T-helper 22 cell (primary cell): ENCODE results near the gene DCBLD2.
"Not testable (repeated sequence)": the region's sequence is repeated elsewhere in the genome, so short reads cannot be mapped to it uniquely, and the experiment has no call there.

Source experiments
- DNase-seq: peaks from one replicate; pipeline ENCODE4 v3.0.0-alpha.2; 2020; ENCODE audit warnings: low read depth

Gene DCBLD2

DNA sequence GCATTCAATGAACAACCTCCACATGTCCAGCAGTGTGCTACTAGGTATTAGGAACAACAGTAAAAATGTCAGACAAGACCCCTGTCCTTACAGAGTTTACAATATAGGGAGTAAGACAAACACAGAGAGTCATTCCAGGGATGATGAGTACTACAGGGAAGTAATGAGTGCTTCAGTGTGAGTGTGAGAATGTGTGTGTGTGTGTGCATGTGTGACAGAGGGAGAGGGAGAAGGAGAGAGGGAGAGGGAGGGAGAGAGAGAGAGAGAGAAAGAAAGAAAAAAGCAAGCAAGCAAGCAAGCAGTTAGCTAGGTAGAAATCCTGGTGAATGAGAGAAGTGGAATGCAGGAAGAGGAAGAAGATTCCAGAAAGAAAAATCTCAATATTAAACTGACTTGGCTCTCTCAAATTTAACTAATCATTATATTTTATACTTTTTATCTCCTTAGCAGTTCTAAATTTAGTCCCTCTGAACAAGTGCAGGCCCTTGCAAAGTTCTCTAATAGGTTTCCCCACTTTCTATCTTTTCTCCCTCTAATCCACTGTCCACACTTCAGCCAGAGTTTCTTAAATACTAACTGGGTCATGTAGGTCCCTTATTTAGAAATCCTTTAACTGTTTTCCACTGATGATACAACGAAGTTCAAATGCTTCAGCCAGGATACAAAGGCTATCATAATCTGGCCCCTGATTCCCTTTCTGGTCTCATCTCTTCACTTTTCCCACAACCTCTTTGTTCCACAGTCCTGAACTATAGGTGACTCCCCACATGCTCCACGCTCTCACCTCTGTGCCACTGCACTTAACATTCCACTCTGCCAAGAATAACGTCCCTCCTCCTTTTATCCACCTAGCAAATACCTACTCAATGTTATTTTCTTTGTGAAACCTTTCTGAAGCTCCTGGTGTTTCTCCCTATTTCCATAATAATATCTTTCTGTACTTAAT, 10.3 kb downstream of the DCBLD2 start:
- no peak for DNase-seq

DNA sequence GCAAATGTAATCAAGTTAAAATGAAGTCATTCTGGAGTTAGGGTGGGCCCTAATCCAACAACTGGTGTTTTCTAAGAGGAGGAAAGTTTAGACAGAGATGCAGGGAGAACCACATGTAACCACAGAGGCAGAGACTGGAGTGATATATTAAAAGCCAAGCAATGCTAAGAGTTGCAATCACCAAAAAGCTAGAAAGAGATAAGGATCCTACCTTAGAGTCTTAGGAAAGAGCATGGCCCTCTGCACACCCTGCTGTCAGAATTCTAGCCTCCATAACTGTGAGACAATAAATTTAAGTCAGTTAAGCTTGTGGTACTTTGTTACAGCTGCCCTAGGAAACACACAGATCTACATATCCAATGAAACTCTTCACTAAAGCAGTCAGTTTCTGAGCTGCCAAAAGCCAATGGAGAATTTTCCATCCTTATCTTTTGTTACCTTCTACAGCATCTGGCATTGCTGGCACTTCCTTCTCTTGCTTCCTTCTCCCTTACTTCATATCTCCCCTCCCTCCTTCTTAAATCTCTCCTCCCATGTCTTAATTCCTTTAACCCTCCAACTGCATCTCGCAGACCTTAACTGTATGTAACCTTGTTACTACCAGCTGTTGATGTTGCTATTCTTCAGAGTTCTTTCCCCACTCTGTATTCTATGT, 11.2 kb downstream of the DCBLD2 start:
- no peak for DNase-seq

DNA sequence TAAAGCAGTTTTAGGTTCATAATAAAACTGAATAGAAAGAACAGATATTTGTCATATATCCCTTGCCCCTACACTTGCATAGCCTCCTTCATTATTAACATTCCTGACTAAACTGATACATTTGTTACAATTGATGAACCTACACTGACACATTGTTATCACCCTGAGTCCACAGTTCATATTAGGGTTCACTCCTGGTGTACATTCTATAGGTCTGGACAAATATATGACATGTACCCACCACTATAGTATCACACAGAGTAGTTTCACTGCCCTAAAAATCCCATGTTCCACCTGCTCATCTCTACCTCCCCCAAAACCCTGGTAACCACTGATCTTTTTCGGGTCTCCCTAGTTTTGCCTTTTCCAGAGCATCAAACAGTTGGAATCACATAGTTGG, 13.8 kb downstream of the DCBLD2 start:
- no peak for DNase-seq

DNA sequence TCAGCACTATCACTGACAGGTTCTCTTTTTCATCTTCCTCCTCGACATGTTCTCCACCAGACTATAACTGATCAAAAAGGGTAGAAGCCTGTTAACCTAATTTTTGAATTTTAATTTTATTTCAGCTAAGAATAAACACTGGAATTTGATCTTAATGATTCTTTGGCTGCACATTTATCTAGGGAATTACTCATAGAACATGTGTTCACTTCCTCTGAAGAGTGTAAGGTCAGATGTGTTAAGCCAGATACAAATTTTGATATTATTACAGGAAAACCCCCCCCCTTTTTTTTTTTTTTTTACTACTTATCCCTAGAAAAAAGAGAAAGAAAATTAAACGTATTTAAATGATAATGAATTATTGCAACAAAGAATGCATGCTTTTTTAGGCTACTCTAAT, 15.0 kb downstream of the DCBLD2 start:
- no peak for DNase-seq

DNA sequence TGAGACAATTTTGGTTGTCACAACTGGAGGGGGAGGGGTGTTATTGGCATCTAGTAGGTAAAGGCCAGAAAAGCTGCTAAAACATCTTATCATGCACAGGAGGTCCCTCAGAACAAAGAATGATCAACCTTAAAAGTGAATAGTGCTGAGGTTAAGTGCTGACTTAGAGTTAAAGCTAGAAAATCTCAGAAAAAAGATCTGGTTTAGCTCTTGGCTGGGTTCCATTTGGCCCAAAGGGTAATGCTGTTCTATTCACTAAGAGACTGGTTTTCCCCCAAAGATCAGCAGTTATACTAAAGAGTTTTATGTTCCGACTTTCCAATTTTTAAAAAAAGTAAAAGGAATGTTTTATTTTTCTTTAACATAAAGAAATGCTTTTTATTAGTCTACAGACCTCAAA, 15.6 kb downstream of the DCBLD2 start:
- no peak for DNase-seq

DNA sequence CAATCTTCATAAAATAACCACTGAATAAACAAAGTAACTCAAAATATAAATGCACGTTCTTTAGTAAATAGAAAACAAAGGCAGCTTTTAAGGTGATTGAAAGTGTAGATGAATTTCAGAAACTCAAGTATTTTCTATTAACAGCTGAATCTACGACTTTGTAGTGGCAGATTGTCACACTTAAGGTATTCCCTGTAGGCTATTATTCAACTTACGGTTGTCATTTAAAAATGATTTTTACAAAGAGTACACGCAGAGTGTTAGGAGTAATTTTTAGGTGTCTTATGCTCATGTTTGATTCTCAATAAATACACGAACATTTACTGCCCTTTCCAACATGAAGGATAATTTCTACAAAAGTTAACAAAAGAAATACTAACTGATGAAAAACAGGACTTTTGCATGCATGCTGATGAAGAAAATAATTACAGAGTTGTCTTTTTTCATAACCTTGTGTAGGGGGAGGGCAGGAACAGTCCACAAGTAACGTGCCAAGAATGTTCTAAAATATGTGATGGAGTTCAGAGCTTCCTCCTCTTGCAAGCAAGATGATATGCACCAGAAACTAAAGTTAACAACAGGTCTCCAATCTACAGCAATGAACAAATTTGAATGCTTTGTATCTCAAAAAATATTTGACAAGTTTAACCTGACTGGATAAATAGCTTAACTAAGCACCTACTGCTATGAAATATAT, 16.7 kb downstream of the DCBLD2 start:
- DNase-seq: no peak

DNA sequence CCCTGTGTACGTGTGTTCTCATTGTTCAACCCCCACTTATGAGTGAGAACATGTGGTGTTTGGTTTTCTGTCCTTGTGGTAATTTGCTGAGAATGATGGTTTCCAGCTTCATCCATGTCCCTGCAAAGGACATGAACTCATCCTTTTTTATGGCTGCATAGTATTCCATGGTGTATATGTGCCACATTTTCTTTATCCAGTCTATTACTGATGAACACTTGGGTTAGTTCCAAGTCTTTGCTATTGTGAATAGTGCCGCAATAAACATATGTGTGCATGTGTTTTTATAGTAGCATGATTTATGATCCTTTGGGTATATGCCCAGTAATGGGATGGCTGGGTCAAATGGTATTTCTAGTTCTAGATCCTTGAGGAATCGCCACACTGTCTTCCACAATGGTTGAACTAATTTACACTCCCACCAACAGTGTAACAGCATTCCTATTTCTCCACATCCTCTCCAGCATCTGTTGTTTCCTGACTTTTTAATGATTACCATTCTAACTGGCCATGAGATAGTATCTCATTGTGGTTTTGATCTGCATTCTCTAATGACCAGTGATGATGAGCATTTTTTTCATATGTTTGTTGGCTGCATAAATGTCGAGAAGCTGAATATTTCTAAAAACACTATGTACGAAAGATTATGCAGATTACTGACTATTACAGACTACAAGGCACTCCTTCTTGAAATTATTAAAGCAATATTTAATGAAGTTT, 18.7 kb downstream of the DCBLD2 start:
- not testable (repeated sequence) for DNase-seq

DNA sequence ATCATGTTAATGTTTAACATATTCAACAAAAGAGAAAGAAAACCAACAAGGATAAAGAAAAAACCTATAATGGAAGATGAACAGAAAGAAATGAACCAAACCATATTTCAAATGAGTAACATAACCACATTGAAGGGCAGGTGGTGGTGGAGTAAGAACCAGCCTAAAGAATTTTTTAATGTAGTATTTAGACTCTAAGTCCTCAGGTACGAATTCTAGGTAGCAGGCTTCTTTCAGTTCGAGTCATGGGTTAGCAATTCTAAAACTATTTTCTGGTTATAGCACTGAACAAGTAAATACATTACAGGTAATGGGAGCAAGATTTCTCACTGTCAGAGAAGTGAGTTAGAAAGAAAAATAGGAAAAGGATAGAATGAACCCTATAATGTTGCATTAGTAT, 24.4 kb downstream of the DCBLD2 start:
- no peak for DNase-seq

DNA sequence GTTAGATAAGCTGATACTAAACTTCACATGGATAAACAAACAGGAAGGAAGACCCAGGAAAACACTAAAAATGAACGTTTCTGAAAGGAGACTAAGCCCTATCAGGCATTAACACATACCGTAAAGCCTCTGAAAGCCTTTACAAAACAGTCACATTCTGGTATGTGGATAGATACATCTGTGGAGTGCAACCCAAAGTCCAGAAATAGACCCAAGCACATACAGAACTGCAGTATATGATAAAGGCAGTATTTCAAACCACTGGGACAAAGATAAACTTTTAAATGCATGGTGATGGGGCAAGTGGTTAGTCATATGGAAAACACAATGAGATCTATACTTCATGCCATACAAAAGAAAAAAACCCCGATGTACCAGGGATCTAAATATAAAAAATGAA, 26.0 kb downstream of the DCBLD2 start:
- no peak for DNase-seq

DNA sequence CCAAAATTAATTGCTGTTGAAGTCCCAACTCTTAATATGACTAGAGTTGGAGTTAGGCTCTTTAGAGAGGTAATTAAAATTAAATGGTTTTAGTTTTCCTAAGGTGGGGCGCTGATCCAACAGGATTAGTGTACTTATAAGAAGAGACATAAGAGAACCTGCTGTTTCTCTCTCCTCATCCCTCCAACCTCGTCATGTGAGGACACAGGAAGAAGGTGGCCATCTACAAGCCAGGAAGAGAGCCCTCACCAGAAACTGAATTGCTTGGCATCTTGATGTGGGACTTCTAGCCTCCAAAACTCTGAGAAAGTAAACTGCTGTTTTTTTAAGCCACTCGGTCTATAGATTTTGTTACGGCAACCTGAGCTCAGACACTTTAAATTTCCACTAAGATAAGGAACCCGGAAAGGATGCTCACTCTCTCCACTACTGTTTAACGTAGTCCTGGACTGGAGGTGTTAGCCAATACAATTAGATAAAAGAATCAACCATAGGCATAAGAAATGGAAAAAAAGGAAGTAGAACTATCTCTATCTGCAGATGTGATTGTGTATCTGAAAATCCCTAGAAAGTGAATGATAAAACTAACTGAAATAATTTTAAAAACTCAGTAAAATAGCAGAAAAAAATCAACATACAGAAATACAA, 26.8 kb downstream of the DCBLD2 start:
- no peak for DNase-seq

DNA sequence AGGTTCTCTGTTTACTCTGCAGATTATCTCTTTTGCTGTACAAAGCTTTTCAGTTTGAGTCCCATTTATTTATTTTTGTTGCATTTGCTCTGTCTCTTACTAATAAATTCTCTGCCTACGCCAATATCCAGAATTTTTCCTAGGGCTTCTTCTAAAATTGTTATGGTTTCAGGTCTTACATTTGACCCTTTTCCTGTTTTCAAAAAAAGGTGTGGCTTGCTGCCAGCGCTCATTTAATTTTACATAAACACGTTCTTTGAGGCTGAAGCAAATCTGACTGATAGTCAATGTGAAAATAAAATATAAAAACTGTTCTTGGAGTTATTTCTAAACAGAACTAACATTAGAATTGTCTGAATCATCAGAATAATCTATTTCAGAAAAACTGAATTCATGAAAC, 32.1 kb downstream of the DCBLD2 start:
- no peak for DNase-seq

DNA sequence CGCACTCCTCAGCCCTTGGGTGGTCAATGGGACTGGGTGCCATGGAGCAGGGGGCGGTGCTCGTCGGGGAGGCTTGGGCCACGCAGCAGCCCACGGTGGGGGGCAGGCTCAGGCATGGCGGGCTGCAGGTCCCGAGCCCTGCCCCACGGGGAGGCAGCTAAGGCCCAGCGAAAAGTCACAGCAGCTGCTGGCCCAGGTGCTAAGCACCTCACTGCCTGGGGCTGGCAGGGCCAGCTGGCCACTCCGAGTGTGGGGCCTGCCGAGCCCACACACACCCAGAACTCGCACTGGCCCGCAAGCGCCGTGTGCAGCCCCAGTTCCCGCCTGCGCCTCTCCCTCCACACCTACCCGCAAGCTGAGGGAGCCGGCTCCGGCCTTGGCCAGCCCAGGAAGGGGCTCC, 43.5 kb downstream of the DCBLD2 start:
- peak; percentile 0 for DNase-seq

DNA sequence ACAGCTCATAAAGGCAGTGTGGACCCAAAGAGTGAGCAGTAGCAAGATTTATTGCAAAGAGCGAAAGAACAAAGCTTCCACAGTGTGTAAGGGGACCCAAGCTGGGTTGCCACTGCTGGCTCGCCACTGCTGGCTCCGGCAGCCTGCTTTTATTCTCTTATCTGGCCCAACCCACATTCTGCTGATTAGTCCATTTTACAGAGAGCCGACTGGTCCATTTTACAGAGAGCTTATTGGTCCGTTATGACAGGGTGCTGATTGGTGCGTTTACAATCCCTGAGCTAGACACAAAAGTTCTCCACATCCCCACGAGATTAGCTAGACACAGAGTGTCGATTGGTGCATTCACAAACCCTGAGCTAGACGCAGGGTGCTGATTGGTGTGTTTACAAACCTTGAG, 44.2 kb downstream of the DCBLD2 start:
- not testable (repeated sequence) for DNase-seq

DNA sequence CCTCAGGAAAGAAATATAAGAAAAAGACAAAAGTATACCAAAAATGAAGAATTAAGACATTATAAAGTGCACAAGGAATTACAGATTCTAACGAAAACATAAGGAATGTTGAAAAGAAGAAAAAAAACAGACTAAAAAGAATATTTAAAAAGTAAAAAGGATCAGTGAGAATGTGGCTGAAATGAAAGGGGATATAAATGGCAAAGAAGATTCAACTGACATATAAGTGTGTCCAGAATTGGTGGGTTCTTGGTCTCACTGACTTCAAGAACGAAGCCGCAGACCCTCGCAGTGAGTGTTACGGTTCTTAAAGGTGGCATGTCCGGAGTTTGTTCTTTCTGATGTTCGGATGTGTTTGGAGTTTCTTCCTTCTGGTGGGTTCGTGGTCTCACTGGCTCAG, 44.8 kb downstream of the DCBLD2 start:
- DNase-seq: no peak

DNA sequence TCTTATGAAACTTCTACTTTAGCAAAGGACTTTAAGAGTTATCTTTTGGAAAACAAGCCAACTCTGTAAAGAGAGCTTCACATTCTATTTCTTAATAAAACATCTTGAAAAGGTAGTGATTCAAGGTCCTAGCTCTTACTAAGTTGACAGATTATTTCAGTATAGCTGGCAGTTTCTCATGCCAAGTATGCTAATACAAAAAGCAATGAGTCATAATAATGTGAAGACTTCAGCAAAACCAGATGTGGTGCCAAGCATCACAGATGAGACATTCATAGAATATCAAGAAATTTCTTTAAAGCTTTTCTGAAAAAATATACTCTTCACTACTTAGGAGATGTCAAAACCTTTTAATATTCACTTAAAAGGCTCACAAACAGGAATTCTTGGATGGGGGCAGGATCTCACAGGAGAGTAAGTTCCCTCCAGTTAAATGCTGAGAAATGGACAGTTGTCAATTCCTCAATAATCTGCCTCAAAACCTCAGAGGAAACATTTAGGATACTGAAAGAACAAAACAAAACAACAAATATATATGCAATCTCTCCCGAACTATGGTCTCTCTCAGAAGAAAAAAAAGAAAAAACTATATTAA, 45.6 kb downstream of the DCBLD2 start:
- no peak for DNase-seq

DNA sequence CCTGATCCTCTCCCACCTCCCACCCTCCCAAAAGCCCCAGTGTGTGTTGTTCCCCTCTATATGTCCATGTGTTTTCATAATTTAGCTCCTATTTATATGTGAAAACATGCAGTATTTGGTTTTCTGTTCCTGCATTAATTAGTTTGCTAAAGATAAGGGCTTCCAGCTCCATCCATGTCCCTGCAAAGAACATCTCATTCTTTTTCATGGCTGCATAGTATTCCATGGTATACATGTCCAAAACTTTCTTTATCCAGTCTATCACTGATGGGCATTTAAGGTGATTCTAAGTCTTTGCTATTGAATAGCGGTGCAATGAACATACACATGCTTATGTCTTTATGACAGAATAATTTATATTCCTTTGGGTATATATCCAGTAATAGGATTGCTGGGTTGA, 53.4 kb downstream of the DCBLD2 start:
- no peak for DNase-seq

DNA sequence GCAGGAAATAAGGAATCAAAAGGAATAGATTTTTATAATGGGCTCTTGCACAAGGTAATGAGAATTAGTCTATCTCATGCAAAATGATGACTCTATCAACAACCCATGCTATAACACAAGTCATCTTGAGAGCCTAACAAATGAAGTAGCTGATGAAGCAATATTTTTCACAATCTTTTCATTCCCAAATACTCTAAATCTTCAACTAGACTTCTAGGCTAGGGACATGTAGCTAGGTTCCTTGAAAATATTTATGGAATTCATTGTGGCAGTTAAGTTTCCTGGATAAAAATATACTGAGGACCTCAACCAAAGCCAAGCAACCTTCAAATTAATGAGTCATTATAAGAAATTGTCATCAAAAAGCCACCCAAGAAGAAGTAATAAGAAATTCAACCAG, 55.4 kb downstream of the DCBLD2 start:
- no peak for DNase-seq

DNA sequence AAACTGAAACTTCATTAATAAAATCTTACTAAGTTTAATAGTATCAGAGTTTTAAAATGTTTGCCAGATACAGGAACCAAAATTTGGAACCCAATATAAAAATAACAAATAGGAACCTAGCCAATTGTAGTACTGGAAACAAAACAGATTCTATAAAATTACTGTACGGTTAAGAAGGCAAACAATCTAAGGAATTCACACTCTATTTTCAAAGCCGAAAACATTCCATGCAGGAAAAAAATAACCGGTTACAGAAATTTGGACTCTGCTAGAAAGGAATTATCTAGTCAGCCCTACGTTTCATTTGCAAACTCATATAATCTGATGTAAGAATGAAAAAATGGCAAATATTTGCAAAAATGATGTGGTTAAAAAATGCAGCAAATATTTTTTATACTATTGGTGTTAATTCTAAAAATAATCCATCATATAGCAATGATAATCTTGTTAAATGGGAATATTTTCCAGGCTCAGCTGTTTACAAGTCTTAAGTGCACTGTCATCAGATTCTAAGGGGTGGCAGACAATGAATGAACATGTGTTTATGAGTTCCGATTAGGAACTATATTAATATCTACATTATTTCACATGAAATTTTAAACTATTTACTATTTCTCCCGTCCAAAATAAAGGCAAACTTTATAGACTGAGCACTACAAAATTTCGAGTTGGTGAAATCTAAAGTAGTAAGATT, 58.1 kb downstream of the DCBLD2 start:
- DNase-seq: no peak

DNA sequence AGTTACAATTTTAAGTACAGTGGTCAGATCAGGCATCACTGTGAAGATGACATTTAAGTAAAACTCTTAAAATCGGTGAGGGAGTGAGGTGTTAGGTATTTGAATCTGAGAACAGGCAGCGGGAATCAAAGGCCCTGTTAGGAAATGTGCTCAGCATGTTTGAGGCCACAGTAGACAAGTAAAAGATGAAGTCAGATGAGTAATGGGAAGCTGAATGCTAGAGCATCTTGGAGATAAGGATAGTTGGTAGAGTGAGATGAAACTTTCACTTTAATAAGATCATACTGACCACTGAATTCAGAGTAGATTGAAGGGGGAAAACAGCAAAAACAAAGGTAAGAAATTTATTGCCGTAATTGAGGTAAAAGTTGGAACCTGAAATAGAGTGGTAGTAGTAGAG, 61.6 kb downstream of the DCBLD2 start:
- no peak for DNase-seq

DNA sequence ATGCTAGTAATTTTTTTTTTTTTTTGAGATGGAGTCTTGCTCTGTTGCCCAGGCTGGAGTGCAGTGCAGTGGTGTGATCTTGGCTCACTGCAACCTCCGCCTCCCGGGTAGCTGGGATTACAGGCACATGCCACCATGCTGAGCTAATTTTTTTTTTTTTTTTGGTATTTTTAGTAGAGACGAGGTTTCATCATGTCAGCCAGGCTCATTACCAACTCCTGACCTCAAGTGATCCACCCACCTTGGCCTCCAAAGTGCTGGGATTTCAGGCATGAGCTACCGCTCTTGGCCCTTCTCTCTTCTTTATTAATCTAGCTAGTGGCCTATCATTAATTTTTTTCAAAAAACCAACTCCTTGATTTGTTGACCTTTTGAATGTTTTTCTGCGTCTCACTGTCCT, 70.4 kb downstream of the DCBLD2 start:
- not testable (repeated sequence) for DNase-seq
